NOMO-1 treated with DMSO at 0.1 percent for 48 hours (cell line): ENCODE measurements around the gene CBFB.
"Not testable (repeated sequence)": the region's sequence is repeated elsewhere in the genome, so short reads cannot be mapped to it uniquely, and the experiment has no call there.

Experiments
- DNase-seq: peaks from one replicate; lab custom pipeline; 2025; ENCODE audit not compliant: unreplicated experiment; lab: John Stamatoyannopoulos, UW

CBFB gene

DNA sequence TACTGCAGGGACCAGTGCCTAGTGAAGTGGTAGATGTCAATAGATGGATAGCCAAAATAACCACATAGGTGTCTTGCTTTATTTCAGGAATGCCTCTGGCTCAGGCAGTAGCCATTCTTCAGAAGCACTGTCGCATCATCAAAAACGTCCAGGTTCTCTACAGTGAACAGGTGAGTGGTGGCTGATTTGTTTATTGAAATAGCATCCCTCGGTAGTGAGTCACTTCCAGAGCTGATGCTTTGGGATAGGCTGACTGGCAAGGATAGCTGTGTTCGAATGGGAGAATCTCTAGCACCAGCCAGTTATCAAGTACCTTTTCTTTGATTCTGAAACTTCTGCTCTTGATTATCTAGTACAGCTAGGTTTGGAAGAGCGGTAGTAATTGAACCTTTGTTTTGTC is 91.1 kb downstream of the CBFB start:
- no peak for DNase-seq

DNA sequence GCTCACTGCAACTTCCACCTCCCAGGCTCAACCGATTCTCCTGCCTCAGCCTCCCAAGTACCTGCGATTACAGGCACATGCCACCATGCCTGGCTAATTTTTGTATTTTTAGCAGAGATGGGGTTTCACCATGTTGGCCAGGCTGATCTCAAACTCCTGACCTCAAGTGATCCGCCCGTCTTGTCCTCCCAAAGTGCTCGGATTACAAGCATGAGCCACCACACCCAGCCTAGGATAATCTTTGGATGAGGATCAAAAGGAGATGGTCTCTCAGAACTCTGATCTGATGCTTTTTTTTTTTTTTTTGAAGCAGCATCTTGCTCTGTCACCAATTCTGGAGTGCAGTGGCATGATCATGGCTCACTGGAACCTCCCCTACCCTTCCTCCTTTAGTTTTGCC is 93.8 kb downstream of the CBFB start:
- DNase-seq, result not testable (repeated sequence)

DNA sequence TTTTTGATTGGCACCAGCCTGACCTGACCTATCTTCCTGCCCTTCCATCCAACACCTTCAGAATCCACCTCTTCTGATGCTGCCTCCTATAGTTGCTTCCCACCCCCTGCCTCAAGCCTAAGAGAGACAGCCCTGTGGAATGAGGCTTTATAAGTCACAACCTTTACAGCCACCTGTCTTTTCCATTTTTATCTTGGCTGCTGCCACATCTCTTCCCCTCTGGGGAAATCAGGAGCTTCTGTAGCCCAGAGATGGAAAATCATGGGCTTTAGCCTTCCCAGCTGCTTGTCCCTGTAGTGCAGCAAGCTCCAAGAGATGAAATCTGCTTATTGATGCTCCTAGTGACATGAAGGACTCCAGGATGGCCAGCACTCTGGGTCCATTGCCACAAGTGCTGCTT is 99.5 kb downstream of the CBFB start:
- DNase-seq, result no peak

DNA sequence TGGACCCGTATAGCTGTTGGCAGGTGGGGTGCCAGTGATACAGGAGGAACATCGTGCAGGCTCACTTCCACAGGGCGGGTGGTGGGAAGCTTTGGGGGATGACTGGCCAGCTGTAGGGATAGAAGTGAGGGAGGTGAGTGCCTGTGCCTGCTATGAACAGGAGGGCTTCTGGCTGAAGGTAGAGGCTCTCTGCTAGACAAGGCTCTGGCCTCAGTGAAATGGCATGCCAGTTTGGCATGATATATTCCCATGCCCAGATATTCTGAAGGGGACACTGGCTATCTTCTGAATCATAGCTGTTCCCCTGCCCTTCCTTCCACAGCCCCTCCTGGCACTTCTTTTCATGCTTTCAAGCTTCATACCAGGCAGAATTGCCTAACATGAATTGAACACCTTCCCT is 99.9 kb downstream of the CBFB start:
- DNase-seq, result no peak

DNA sequence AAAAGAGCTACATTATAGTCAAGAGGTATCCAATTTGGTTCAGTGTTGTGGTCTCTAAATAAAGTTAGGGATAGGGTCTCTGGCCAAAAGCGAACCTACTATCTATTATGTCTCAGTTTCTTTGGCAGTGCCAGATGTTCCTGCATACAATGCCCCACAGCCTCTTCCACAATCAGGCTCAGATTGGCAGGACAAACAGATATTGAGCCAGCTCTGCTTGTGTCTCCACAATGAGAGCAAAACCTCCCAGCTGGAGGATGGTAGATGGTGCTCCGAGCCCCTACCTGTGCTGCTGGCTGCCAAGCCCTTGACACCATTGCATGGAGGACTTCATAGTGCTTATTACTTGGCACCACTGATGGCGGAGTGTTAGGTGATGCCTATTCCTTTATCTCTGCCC is 100.5 kb downstream of the CBFB start:
- DNase-seq, result no peak

DNA sequence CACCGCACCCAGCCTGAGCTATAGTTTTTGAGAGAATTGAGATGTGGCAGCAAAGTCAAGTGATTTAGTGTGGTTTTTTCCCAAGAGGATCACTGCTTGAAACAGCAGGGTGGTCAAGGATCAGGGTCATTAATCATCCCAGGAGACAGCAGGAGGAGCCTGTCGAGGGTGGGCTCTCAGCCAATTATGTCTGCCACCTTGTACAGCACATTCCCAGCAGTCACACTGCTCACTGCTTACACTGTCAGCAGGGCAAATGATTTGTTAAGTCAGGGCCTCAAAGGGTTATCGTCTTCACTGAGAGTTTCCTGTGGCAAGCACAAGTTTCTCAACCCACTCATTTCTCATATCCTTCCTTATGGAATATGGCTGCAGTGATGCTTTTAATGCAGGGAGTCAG is 108.7 kb downstream of the CBFB start:
- no peak for DNase-seq

DNA sequence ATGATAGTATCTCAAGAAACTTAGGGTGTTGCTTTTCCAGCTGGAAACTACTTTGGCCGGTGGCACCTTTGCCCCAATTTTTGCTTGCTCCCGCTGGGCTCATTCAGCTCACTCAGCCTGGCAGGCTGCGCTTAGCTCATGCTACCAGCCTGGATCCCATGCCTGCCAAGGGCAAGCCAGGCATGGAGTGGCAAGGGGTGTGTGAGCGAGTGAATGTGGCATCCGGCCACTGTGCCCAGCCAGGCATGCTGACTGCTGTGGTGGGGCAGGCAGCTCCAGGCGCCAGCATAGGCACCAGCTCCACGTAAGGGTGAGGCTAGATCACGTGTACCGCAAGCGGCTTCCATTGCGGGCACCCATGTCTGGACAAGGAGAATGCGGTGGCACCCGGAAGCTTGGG is 112.4 kb downstream of the CBFB start:
- DNase-seq, result no peak

DNA sequence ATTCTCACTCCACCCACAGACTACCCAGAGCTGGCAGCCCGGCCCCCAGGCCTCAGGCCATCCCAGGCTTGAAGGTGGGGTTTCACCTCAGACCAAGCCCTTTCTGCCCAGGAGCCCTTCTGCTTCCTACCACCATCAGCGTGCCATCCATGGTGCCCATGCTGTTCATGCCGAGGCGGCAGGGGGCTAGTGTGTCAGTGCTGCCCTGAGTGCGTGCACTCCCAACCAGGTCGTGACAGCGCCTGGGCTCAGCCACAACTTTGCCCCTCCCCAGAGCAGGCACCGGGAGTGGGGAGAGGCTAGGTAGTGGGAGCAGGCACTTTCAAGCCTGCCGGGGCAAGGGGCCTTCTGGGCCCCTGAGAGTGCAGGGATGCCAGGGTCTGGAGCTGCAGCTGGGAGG is 113.4 kb downstream of the CBFB start:
- no peak for DNase-seq

DNA sequence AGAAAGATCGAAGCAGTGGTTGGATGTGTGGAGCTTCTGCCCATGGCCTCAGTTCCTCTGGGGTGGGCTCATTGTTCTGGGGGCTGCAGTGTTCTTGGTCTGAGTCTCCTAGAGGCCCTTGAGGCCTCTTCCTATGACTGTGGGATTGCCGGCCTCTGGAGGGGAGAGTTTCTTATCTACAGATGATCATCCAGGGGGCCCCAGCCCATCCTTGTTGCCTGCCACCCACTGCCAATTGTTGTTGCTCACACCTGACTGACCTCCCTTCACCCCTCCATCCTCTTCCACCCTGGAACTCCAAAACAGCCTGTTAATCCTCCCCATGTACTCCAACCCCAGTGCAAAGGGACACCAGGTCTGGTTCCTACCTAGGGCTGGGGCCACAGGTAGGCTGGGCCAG is 116.0 kb downstream of the CBFB start:
- DNase-seq, result no peak

DNA sequence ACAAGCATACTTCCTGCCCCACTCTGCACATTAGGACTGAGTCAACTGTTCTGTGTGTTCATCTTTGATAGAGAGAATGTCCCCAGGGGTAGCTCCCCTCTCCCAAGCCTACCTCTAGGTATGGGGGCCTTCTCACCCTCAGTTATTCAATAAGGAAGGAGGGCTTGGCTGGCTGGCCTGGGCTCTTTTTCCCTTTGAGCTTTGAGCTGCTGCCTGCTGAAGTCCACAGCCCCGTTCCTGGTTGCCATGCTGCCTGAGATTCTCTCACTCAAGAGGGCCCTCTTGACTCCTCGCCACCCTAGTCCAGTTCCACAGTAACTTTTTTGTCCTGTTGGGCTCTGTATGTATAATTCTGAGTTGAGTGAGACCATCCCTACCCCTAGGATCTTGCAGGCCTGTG is 116.8 kb downstream of the CBFB start:
- no peak for DNase-seq

DNA sequence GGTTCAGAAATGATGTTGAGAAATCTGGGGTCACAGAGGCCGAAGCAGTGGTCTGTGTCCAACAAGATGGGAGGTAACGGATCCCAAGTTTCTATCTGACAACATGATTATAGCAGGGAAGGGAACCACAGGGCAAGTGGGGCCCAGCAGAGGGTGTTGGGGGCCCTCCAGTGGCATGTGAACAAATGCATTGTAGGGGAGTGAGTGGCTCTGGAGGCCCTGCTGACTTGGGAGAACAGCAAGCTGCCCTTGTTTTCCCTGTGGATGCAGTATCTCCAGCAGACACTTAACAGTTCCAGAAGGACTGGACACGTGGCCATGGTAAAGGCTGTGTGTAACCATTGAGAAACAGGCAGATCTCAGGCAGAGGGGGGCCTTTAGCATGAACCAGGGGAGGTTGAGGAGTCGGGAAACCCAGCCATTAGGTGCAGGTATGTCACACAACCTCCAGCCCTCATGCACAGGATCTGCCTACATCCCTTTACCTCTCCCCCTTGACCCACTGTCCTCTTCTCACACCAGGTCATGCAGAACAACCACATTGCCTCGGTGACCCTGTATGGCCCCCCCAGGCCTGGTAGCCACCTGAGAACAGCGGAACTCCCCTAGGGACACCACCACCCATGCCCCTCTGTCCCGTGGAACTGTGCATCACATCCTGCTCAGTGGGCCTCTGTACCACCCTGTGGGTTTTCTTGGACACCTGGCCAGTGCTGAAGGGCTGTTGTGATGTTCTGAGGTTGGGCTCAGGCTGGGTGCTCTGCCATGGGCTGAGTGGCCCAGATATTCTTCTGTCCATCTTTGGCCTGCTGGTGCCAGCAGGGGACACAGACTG is 117.8 kb downstream of the CBFB start:
- no peak for DNase-seq

DNA sequence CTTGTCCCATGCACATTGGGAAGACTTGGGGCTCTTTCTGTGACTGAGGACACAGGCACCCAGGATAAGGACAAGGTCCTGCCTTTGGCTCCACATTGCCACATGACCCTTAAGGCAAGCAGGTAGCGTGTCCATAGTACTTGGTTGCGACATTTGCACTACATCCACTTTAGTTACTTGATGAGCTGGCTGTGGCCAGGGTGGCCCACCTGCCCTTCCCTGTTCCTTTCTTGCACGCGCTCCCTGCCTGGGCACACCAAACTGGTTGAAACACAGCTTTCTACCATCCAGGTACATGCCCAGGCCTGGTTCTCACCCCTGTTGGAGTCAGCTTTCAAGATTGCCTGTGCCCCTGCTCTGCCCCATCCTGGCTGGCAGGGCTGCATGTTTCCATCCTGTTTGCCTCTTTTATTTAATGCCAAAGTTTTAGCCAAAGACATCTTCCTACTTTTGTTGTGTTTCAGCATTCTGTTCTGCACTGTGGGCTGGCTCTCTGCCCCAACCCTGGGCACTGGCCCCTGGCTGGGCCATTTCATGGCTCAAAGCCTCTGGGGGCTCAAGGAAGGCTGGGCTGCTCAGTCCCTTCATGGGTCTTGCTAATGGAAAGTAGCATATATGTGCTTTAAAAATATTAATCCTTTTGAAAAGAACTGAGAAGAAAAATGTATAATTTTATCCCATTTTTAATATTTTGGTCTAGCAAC is 118.6 kb downstream of the CBFB start:
- no peak for DNase-seq

DNA sequence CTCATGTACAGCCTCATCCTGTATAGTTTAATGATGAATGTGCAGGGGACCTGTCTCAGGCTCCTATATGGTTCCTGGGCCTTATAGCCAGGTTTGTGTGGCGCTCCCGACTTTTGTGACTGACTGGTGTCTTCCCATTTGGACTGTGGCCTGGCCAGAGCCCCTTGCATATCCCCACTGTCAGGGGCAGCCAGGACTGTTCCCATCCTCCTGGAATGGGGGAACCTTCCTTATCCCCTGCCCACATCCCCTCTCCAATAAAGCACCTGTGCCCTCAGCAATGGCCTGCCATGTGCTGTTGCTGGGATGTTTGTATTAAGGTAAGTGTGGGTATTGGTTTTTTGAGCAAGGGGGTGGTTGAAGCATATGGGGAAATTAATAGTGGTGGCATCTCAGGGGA is 119.3 kb downstream of the CBFB start:
- DNase-seq, result no peak

DNA sequence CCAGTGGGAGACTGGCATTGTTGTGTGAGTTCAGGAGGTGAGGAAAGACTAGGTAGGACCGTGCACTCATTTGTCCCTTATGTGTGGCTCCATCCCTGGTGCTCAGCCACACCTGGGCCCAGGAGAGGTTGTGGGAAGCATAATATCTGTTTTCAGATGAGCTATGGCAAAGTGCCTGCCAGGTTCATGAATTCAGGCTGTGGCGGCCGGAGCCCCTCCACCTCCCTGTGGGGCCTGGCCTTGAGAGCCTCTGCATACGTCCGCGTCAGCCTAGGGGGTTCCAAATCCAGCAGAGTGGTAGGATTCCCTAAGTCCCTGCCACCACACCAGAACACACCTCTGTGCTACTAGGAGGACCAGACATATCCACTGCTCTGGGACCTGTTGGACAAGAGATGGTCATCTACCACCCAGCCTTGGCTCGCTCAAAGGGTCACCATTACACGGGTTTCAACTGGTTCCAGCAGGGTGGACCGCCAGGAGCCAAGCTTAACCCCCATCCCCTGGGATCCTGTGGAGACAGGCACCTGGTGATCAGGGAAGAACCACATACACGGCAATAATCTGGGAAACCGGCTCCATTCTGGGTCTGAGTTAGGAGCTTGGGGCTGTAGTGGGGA is 119.8 kb downstream of the CBFB start:
- no peak for DNase-seq

DNA sequence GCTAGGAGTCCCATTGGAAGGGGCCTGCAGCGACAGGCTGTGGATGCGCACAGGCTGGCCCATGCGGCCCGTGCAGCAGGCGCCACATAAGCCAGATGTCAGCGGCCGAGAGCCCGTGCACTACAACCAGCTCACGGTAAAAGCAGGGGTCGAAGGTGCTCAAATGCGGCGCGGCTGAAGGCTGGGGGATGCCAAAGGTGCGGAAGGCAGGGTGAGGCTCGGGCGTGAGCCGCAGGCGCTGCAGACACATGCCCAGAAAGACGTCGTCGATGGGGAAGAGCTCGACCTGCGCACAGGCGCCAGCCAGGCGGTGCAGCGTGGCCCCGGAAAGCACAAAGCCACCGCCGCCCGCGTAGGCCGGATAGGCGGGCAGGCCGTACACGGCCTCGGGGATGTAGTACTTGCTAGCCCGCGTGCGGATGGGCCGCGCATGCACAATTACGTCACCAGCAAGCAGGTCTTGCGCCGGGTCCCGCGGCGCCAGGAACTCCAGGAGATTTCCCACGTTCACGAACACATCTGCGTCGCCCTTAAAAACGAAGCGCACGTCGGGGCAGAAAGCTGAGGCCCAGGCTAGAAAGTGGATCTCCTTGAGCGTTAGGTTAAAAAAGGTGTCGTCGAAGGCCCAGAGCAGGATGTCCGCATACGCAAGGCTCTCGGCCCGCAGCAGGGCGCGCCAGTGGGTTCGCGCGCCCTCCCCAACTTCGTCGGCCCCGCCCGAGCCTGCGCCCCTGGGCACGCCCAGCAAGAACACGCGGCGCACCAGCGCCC is 120.5 kb downstream of the CBFB start:
- no peak for DNase-seq

DNA sequence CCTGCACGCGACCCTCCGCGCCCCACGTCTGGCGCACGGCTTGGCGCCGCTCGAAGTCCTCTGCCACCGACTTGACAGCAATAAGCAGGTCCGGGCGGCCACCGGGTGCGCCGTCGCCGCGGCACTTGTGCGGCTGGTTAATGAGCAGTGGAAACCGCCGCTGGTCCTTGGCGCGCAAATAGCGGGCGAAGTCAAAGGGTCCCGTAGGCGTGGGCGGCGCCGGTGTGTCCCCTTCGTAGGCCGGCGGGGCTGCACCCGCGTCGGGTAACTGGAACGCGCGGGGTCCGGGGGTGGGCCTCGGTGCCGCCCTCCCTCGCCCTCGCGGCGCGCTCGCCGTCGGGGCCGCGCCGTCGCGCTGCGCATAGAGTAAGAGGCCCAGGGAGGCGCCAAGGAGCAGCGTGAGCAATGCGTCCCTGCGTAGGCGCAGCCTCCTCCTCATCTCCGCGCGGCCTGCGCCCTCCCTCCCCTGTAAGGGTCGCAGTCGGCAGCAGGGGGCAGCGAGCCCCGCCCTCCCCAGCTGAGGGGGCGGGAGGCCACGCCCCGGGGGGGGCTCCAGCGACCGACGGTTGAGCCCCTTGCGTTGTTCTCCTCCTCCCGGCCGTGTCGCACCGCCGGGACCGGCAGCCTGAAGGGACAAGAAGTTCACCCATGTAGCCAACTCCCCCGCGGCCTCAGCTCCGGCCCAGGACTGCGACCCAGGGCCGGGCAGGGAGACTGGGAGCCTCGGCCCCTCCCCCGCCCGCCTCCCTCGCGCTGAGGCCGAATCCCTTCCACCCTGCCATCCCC is 121.3 kb downstream of the CBFB start:
- no peak for DNase-seq
